Measurements from ENCODE around the gene NKG7. TPM values are rescaled to one million over a fixed set of nuclear protein-coding genes. Genes with fewer than 3 reads are reported as not detected.

Gene NKG7
- total and polyA plus RNA-seq, 4 experiments from 2014 or later = 2.7 to 44.3 (median 19.6) TPM

GRCh38 chr19:51330366-51330765 lies 42.1 kb downstream of the NKG7 start:
- H3K4me3 ChIP-seq (ENCODE audit: low read length in 2 of 2) = no peak overlapping the region
- DNase-seq = no peak
- intact Hi-C loops (cut with micrococcal nuclease) = no loop called here
- Mint-ChIP-seq H3K4me3 (no peak overlapping the region), H3K27ac (no peak overlapping the region), H3K27me3 (peaks cover 25 to 35% of the 10 kb centered on the region in 2 donors), H3K36me3 (peaks cover 0 to 9% of the 10 kb centered on the region in 2 donors), H3K4me1 (peaks cover 4 to 22% (median 5%) of the 10 kb centered on the region in 4 donors), H3K9me3 (peaks cover 0 to 5% (median 1%) of the 10 kb centered on the region in 8 donors)
- H3K27me3 ChIP-seq (ENCODE audit: insufficient read depth, low read length) = peaks cover 13% of the 10 kb centered on the region
- H3K36me3 ChIP-seq (ENCODE audit: insufficient read depth, low read length) = no peaks in the 10 kb centered on the region
- H3K4me1 ChIP-seq (ENCODE audit: insufficient read depth, low read length) = peaks cover 9% of the 10 kb centered on the region
- H3K9me3 ChIP-seq (ENCODE audit: control insufficient read depth in 1 of 2, low read length in 2 of 2) = no peaks in the 10 kb centered on the region
- H3K27ac ChIP-seq (ENCODE audit: low read depth, low read length) = no peak overlapping the region
- POLR2A ChIA-PET (ENCODE audit: partially characterized antibody) = no interaction called here
- CTCF ChIA-PET (ENCODE audit: partially characterized antibody) = no interaction called here

- peaks cover 0 to 5% (median 1%) of the 10 kb centered on the region in 8 donors for H3K9me3 Mint-ChIP-seq
- Histone ChIP-seq H3K36me3 (ENCODE audit: insufficient read depth, low read length) (no peaks in the 10 kb centered on the region), H3K4me1 (ENCODE audit: insufficient read depth, low read length) (peaks cover 9% of the 10 kb centered on the region), H3K9me3 (ENCODE audit: control insufficient read depth in 1 of 2, low read length in 2 of 2) (no peaks in the 10 kb centered on the region), H3K27ac (ENCODE audit: low read depth, low read length) (no peak overlapping the region), H3K27me3 (ENCODE audit: insufficient read depth, low read length) (peaks cover 14% of the 10 kb centered on the region), H3K4me3 (ENCODE audit: low read length in 2 of 2) (no peak overlapping the region)
- peaks cover 4 to 22% (median 5%) of the 10 kb centered on the region in 4 donors for H3K4me1 Mint-ChIP-seq
- peaks cover 26 to 37% of the 10 kb centered on the region in 2 donors for H3K27me3 Mint-ChIP-seq
- intact Hi-C loops (cut with micrococcal nuclease) = no loop called here
- no peak overlapping the region for H3K27ac Mint-ChIP-seq
- CTCF ChIA-PET (ENCODE audit: partially characterized antibody) = no interaction called here
- peaks cover 0 to 9% of the 10 kb centered on the region in 2 donors for H3K36me3 Mint-ChIP-seq
- POLR2A ChIA-PET (ENCODE audit: partially characterized antibody) = no interaction called here
- DNase-seq = no peak
- no peak overlapping the region for H3K4me3 Mint-ChIP-seq
These were observed 43.0 kb downstream of the NKG7 start for GRCh38 chr19:51329411-51329810.

- no peaks in the 10 kb centered on the region for H3K9me3 ChIP-seq (ENCODE audit: control insufficient read depth in 1 of 2, low read length in 2 of 2)
- H3K4me1 ChIP-seq (ENCODE audit: insufficient read depth, low read length) = peaks cover 9% of the 10 kb centered on the region
- intact Hi-C loops (cut with micrococcal nuclease) = no loop called here
- POLR2A ChIA-PET (ENCODE audit: partially characterized antibody) = no interaction called here
- no peaks in the 10 kb centered on the region for H3K36me3 ChIP-seq (ENCODE audit: insufficient read depth, low read length)
- CTCF ChIA-PET (ENCODE audit: partially characterized antibody) = interaction anchor here (1.3 kb wide), 1 partner anchor 81 kb away, joined by 4 read pairs; no protein-coding TSS in a partner anchor
- H3K4me3 Mint-ChIP-seq = peak overlapping the region in 5 of 8 donors; percentile 49 to 70 (median 59)
- H3K27me3 Mint-ChIP-seq = peaks cover 39 to 41% of the 10 kb centered on the region in 2 donors
- H3K27ac Mint-ChIP-seq = peak overlapping the region in 2 of 7 donors; percentile 47 to 48
- DNase-seq = peak; percentile 29 to 59 (median 39)
- peaks cover 21% of the 10 kb centered on the region for H3K27me3 ChIP-seq (ENCODE audit: insufficient read depth, low read length)
- H3K4me3 ChIP-seq (ENCODE audit: low read length in 2 of 2) = no peak overlapping the region
- peaks cover 4 to 22% (median 5%) of the 10 kb centered on the region in 4 donors for H3K4me1 Mint-ChIP-seq
- H3K36me3 Mint-ChIP-seq = peaks cover 0 to 9% of the 10 kb centered on the region in 2 donors
- H3K27ac ChIP-seq (ENCODE audit: low read depth, low read length) = no peak overlapping the region
- peaks cover 0 to 5% (median 1%) of the 10 kb centered on the region in 8 donors for H3K9me3 Mint-ChIP-seq
These were observed 45.1 kb downstream of the NKG7 start for GRCh38 chr19:51327066-51328001.

GRCh38 chr19:51326216-51327065 lies 46.0 kb downstream of the NKG7 start:
- intact Hi-C loops (cut with micrococcal nuclease) = no loop called here
- Histone ChIP-seq H3K27ac (ENCODE audit: low read depth, low read length) (no peak overlapping the region), H3K4me1 (ENCODE audit: insufficient read depth, low read length) (peaks cover 9% of the 10 kb centered on the region), H3K4me3 (ENCODE audit: low read length in 2 of 2) (no peak overlapping the region), H3K27me3 (ENCODE audit: insufficient read depth, low read length) (peaks cover 21% of the 10 kb centered on the region), H3K9me3 (ENCODE audit: control insufficient read depth in 1 of 2, low read length in 2 of 2) (no peaks in the 10 kb centered on the region), H3K36me3 (ENCODE audit: insufficient read depth, low read length) (no peaks in the 10 kb centered on the region)
- Mint-ChIP-seq H3K4me1 (peaks cover 4 to 22% (median 5%) of the 10 kb centered on the region in 4 donors), H3K9me3 (peaks cover 0 to 5% (median 1%) of the 10 kb centered on the region in 8 donors), H3K36me3 (peaks cover 0 to 9% of the 10 kb centered on the region in 2 donors), H3K27ac (peak overlapping the region in 1 of 7 donors; percentile 4), H3K4me3 (no peak overlapping the region), H3K27me3 (peaks cover 38 to 39% of the 10 kb centered on the region in 2 donors)
- DNase-seq = no peak
- POLR2A ChIA-PET (ENCODE audit: partially characterized antibody) = no interaction called here
- CTCF ChIA-PET (ENCODE audit: partially characterized antibody) = interaction anchor here (1.3 kb wide), 1 partner anchor 81 kb away, joined by 4 read pairs; no protein-coding TSS in a partner anchor

GRCh38 chr19:51325161-51325976 lies 47.1 kb downstream of the NKG7 start:
- H3K36me3 ChIP-seq (ENCODE audit: insufficient read depth, low read length) = no peaks in the 10 kb centered on the region
- H3K4me1 ChIP-seq (ENCODE audit: insufficient read depth, low read length) = peaks cover 9% of the 10 kb centered on the region
- intact Hi-C loops (cut with micrococcal nuclease) = no loop called here
- no peaks in the 10 kb centered on the region for H3K9me3 ChIP-seq (ENCODE audit: control insufficient read depth in 1 of 2, low read length in 2 of 2)
- peaks cover 4 to 22% (median 5%) of the 10 kb centered on the region in 4 donors for H3K4me1 Mint-ChIP-seq
- H3K9me3 Mint-ChIP-seq = no peaks in the 10 kb centered on the region
- DNase-seq = no peak
- H3K27me3 ChIP-seq (ENCODE audit: insufficient read depth, low read length) = peaks cover 21% of the 10 kb centered on the region
- POLR2A ChIA-PET (ENCODE audit: partially characterized antibody) = no interaction called here
- CTCF ChIA-PET (ENCODE audit: partially characterized antibody) = no interaction called here
- H3K27ac ChIP-seq (ENCODE audit: low read depth, low read length) = no peak overlapping the region
- peak overlapping the region in 1 of 8 donors; percentile 21 for H3K4me3 Mint-ChIP-seq
- peak overlapping the region in 3 of 7 donors; percentile 4 to 54 (median 21) for H3K27ac Mint-ChIP-seq
- peaks cover 0 to 2% of the 10 kb centered on the region in 2 donors for H3K36me3 Mint-ChIP-seq
- H3K4me3 ChIP-seq (ENCODE audit: low read length in 2 of 2) = no peak overlapping the region
- H3K27me3 Mint-ChIP-seq = peaks cover 35 to 39% of the 10 kb centered on the region in 2 donors

GRCh38 chr19:51324167-51324481 lies 48.3 kb downstream of the NKG7 start:
- intact Hi-C loops (cut with micrococcal nuclease) = no loop called here
- no peak overlapping the region for H3K4me3 Mint-ChIP-seq

More at GRCh38 chr19:51324167-51324481, 48.3 kb downstream of the NKG7 start:
- no peaks in the 10 kb centered on the region for H3K36me3 Mint-ChIP-seq
- DNase-seq = no peak
- H3K27ac Mint-ChIP-seq = peak overlapping the region in 1 of 7 donors; percentile 13
- H3K27me3 ChIP-seq (ENCODE audit: insufficient read depth, low read length) = peaks cover 21% of the 10 kb centered on the region
- peaks cover 9% of the 10 kb centered on the region for H3K4me1 ChIP-seq (ENCODE audit: insufficient read depth, low read length)
- ChIA-PET CTCF (ENCODE audit: partially characterized antibody) (no interaction called here), POLR2A (ENCODE audit: partially characterized antibody) (no interaction called here)
- peaks cover 4 to 17% (median 4%) of the 10 kb centered on the region in 4 donors for H3K4me1 Mint-ChIP-seq
- no peaks in the 10 kb centered on the region for H3K9me3 ChIP-seq (ENCODE audit: control insufficient read depth in 1 of 2, low read length in 2 of 2)
- no peak overlapping the region for H3K4me3 ChIP-seq (ENCODE audit: low read length in 2 of 2)
- H3K27me3 Mint-ChIP-seq = peaks cover 29 to 38% of the 10 kb centered on the region in 2 donors
- no peaks in the 10 kb centered on the region for H3K9me3 Mint-ChIP-seq
- H3K27ac ChIP-seq (ENCODE audit: low read depth, low read length) = no peak overlapping the region
- no peaks in the 10 kb centered on the region for H3K36me3 ChIP-seq (ENCODE audit: insufficient read depth, low read length)
